Osteoblast (primary cell): Measurements from ENCODE around the gene RAB11A. TPM values are rescaled to one million over a fixed set of nuclear protein-coding genes. Genes with fewer than 3 reads are reported as not detected.

ENCODE experiments used
- DNase-seq: peaks from one replicate; pipeline ENCODE4 v3.0.0; 2011; ENCODE audit warnings: low spot score, mixed read lengths; ENCODE audit not compliant: insufficient read length; ENCODE audit errors: missing footprints
- H2AFZ ChIP-seq: 2 replicates; pipeline ENCODE4 v1.6.0; 2011; ENCODE audit warnings: mild to moderate bottlenecking, low read length
- H3K27ac ChIP-seq: 2 replicates; pipeline ENCODE4 v1.5.1; 2011; ENCODE audit warnings: mild to moderate bottlenecking, low read depth, low read length, moderate library complexity
- H3K27me3 ChIP-seq: 2 replicates; pipeline ENCODE4 v1.6.0; 2012; ENCODE audit warnings: mild to moderate bottlenecking, control low read depth, inconsistent platforms, low read length, moderate library complexity; ENCODE audit not compliant: insufficient read depth
- H3K36me3 ChIP-seq: 2 replicates; pipeline ENCODE4 v1.5.1; 2011; ENCODE audit warnings: mild to moderate bottlenecking, low read length, control low read depth, moderate library complexity; ENCODE audit not compliant: insufficient read depth
- H3K4me1 ChIP-seq: 2 replicates; pipeline ENCODE4 v1.5.1; 2011; ENCODE audit warnings: mild to moderate bottlenecking, low read length, control low read depth, moderate library complexity; ENCODE audit not compliant: insufficient read depth
- H3K4me2 ChIP-seq: 2 replicates; pipeline ENCODE4 v1.6.0; 2011; ENCODE audit warnings: mild to moderate bottlenecking, low read length; ENCODE audit not compliant: insufficient read depth
- H3K4me3 ChIP-seq: fragments of 200-600 bp; sonication (generic); 3 replicates; pipeline ENCODE4 v1.5.1; 2012; ENCODE audit warnings: mild to moderate bottlenecking, low read length, inconsistent platforms; ENCODE audit not compliant: insufficient read depth
- H3K79me2 ChIP-seq: 2 replicates; pipeline ENCODE4 v1.6.0; 2012; ENCODE audit warnings: mild to moderate bottlenecking, low read length, control low read depth, inconsistent platforms; ENCODE audit not compliant: insufficient read depth
- H3K9me3 ChIP-seq: 2 replicates; pipeline ENCODE4 v1.5.1; 2011; ENCODE audit warnings: low read depth, low read length, control low read depth
- H4K20me1 ChIP-seq: 2 replicates; pipeline ENCODE4 v1.6.0; 2012; ENCODE audit warnings: mild to moderate bottlenecking, low read length, control low read depth; ENCODE audit not compliant: insufficient read depth
- total RNA-seq: library from RNA; depleted of rRNA; stranded (reverse); fragments of >200 nt; gene quantifications from 2 replicates; pipeline ENCODE4 v1.2.3, GENCODE V29; 2012
- TF ChIP-seq, protein P1 (sequence below): IDR thresholded peaks from 2 replicates; pipeline ENCODE4 v1.5.1; 2011; ENCODE audit warnings: mild to moderate bottlenecking, low read depth, low read length, moderate library complexity; ENCODE audit errors: extremely low read depth

The RAB11A gene
- total RNA-seq, 1 donor: 68.0 TPM

DNA sequence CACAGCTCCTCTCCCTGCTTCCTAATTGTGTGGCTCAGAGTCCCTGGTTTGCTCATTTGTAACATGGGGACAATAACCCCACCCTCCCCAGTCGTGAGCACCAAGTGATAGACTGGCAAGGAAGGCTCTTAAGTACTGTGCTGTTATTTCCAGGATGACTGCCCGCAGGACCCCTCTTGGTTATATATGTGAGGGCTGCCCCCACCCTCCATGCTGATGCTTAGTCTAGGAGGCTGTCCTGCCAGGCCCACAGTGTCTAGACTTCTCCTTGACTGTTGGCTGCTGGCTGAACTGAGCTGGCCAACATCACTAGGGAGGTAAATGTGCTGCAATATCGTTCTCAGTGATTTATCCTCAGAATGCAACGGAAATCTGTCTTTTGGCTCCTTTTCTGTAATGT is 45.1 kb downstream of the RAB11A start:
- no peak for DNase-seq
- H3K27me3 ChIP-seq: no peaks in the 10 kb centered on the region
- TF ChIP-seq, protein P1, sequence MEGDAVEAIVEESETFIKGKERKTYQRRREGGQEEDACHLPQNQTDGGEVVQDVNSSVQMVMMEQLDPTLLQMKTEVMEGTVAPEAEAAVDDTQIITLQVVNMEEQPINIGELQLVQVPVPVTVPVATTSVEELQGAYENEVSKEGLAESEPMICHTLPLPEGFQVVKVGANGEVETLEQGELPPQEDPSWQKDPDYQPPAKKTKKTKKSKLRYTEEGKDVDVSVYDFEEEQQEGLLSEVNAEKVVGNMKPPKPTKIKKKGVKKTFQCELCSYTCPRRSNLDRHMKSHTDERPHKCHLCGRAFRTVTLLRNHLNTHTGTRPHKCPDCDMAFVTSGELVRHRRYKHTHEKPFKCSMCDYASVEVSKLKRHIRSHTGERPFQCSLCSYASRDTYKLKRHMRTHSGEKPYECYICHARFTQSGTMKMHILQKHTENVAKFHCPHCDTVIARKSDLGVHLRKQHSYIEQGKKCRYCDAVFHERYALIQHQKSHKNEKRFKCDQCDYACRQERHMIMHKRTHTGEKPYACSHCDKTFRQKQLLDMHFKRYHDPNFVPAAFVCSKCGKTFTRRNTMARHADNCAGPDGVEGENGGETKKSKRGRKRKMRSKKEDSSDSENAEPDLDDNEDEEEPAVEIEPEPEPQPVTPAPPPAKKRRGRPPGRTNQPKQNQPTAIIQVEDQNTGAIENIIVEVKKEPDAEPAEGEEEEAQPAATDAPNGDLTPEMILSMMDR: no peak
- no peaks in the 10 kb centered on the region for H3K79me2 ChIP-seq
- H3K4me2 ChIP-seq: no peak overlapping the region
- H4K20me1 ChIP-seq: peaks cover 27% of the 10 kb centered on the region
- no peak overlapping the region for H2AFZ ChIP-seq
- peaks cover 23% of the 10 kb centered on the region for H3K4me1 ChIP-seq
- H3K4me3 ChIP-seq: no peak overlapping the region
- peaks cover 5% of the 10 kb centered on the region for H3K36me3 ChIP-seq
- no peak overlapping the region for H3K27ac ChIP-seq
- H3K9me3 ChIP-seq: no peaks in the 10 kb centered on the region

DNA sequence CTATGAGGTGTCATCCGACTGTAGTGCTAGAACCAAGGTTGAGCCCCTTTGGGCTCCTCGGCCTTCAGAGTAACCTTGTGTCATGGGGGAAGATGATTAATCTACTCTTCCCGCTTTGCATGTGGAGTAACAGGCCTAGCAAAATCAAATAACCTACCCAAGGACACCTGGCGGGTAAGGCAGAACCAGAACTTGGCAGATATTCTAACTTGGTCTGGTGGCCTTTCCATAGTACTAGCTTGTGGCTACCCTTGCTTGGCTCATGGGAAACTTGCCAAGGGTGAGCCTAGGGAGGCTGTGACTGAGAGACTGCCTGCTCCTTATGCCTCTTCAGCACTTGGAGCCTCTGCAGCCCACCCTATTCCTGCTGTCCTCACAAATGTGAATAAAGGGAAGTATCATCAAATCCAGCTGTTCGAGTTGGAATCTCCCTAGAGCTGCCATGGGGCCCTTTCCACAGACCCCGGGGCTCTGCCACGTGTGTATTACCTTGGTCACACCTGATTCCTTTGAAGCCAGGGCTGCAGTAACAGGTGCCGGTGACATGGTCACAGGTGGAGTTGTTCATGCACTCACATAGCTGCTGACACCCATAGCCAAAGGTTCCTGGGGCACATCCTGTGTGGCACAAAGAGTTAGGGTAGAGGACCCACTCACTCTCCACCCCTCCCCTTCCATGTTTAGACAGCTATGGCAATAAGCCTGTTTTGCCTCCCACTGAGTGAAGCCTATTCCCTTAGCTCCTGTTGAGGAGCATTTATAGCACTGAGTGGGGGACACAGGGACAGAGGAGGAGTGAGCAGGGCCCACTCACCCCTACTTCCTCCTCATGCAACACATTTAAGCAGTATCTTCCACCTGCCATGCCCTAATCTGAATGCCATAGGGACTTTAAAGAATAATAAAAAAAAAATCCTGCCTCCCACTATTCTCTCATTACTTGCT is 46.0 kb downstream of the RAB11A start:
- no peak overlapping the region for H2AFZ ChIP-seq
- TF ChIP-seq, protein P1: no peak

DNA sequence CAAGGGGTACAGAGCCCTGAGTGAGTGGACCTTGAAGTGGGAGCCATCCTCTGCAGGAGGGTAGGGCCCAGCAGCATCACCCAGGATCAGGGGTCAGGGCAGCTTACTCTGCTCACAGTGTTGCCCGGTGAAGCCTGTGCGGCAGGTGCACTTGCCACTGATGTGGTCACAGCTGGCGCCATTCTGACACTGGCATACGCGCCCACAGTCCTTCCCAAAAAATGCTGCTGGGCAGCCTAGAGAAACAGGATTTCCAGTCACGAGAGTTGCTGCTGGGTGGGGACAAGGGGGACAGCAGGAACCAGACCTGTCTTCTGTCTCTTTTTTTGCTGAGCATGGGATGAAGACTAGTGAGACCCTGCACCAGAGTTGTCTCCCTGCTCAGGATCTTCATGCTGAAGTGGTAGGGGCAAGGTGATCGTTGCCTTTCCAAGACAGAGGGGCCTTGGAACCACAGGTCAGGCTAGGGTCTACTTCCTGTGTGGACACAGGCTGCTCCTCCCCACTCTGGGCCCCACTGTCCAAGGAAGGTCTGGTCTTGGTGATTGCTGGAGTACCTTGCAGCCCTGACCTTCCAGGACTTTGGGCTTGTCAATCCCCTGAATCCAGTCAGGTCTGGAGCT is 46.9 kb downstream of the RAB11A start:
- DNase-seq: no peak

More for the DNA sequence above, 46.0 kb downstream of the RAB11A start:
- Histone ChIP-seq H3K4me2 (no peak overlapping the region), H4K20me1 (peaks cover 27% of the 10 kb centered on the region), H3K4me3 (no peak overlapping the region), H3K9me3 (no peaks in the 10 kb centered on the region), H3K36me3 (no peaks in the 10 kb centered on the region), H3K27ac (no peak overlapping the region), H3K27me3 (no peaks in the 10 kb centered on the region), H3K4me1 (peaks cover 24% of the 10 kb centered on the region), H3K79me2 (no peaks in the 10 kb centered on the region)
- no peak for DNase-seq

More for the DNA sequence above, 46.9 kb downstream of the RAB11A start:
- Histone ChIP-seq H3K4me1 (peaks cover 33% of the 10 kb centered on the region), H3K36me3 (no peaks in the 10 kb centered on the region), H3K27ac (no peak overlapping the region), H3K4me3 (peak overlapping the region; percentile 57), H4K20me1 (peaks cover 25% of the 10 kb centered on the region), H3K9me3 (no peaks in the 10 kb centered on the region), H3K27me3 (no peaks in the 10 kb centered on the region), H3K79me2 (no peaks in the 10 kb centered on the region), H3K4me2 (peak overlapping the region; percentile 82), H2AFZ (no peak overlapping the region)
- TF ChIP-seq, protein P1: no peak
